NCI-H748 (cell line): Measurements from ENCODE around the gene KLHL4.
"Not testable (repeated sequence)": the region's sequence is repeated elsewhere in the genome, so short reads cannot be mapped to it uniquely, and the experiment has no call there.

ENCODE experiments used
- DNase-seq: peaks from one replicate; lab custom pipeline; 2025; ENCODE audit not compliant: unreplicated experiment; lab: John Stamatoyannopoulos, UW

KLHL4 gene, protein sequence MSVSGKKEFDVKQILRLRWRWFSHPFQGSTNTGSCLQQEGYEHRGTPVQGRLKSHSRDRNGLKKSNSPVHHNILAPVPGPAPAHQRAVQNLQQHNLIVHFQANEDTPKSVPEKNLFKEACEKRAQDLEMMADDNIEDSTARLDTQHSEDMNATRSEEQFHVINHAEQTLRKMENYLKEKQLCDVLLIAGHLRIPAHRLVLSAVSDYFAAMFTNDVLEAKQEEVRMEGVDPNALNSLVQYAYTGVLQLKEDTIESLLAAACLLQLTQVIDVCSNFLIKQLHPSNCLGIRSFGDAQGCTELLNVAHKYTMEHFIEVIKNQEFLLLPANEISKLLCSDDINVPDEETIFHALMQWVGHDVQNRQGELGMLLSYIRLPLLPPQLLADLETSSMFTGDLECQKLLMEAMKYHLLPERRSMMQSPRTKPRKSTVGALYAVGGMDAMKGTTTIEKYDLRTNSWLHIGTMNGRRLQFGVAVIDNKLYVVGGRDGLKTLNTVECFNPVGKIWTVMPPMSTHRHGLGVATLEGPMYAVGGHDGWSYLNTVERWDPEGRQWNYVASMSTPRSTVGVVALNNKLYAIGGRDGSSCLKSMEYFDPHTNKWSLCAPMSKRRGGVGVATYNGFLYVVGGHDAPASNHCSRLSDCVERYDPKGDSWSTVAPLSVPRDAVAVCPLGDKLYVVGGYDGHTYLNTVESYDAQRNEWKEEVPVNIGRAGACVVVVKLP

DNA sequence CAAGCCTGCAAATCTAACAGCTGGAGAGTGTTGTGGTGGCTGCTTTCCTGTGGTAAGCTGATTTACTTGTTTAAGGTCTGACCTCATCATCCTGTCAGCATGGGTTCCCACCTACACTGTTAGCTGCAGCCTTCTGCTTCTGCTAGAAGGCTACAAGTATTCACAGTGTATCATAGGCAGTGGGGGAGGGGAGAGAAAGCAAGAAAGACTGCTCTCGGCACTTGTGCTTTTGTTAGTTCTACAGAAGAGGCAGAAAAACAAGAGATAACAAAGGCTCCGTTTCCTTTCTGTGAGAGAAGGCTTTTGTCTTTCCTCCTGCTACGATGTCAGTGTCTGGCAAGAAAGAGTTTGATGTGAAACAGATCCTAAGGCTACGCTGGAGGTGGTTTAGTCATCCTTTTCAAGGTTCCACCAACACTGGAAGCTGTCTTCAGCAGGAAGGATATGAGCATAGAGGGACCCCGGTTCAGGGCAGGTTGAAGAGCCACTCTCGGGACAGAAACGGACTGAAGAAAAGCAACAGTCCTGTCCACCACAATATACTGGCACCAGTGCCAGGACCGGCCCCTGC, at the start of gene KLHL4:
Gene KLHL4 (plus strand): TSS at position 232 of the 571 bp plus-strand sequence. CDS start 92 bp downstream, at position 324.
- DNase-seq: peak; percentile 89

DNA sequence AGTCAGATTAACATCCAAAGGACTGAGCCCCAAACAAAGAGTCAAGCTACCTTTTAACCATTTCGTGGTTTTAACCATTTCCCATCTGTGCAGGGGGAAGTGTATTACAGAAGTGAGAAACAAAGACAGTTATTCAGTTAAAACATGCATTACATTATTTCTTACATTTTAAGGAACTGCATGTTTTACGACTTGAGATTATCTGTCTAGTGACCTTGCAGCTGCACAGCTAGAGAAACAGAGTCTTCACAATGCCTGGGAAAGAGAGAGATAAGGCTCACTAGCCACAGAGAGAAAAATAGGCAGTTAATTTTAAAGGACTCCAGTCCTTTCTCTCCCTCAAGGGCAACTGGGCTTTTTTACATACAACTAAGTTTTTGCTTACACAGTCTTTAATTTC, 48.7 kb upstream of the KLHL4 start:
- no peak for DNase-seq

DNA sequence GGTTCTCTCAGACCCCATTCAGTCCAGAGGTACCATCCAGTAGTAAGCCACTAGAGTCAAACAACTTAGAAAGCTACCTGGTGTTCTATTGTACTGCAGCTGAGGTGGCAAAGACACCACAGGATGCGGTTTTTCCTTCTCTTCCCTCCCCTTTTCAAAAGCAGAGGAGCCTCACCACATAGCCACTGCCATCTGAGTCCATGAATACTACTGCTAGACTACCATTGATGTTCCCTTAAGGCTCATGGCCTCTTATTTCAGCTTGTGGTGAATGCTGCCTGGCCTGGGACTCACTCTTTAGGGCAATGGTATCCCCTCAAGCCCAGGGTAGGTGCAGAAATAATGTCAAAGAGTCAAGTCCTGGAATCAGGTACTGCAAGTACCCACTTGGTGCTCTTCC, 41.8 kb upstream of the KLHL4 start:
- DNase-seq: no peak

DNA sequence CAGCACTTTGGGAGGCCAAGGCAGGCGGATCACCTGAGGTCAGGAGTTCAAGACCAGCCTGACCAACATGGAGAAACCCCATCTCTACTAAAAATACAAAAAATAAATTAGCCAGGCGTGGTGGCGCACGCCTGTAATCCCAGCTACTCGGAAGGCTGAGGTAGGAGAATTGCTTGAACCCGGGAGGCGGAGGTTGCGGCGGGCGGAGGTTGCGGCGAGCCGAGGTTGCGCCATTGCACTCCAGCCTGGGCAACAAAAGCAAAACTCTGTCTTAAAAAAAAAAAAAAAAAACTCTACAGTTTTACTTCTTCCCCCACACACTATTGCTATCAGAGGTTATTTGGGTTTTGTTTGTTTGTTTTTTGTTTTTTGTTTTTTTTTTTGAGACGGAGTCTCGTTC, 38.9 kb upstream of the KLHL4 start:
- not testable (repeated sequence) for DNase-seq

DNA sequence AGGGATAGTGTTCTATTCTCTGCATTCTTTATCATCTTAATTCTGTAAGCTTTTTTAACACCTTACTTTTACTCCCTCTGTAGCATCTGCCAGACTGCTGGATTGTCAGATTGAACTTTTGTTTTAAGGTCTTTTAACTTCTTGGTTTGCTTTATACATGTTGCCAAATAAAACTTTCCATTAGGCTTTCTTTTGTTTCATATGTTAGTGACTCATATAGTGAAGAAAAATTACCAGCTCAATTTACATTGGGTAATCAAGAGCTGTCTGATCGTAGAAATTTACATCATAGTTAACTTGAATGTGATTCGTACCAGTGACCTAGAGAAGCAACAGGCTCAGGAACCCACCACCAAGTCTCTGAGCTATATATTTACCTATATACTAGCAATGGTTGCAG, 28.5 kb upstream of the KLHL4 start:
- no peak for DNase-seq

DNA sequence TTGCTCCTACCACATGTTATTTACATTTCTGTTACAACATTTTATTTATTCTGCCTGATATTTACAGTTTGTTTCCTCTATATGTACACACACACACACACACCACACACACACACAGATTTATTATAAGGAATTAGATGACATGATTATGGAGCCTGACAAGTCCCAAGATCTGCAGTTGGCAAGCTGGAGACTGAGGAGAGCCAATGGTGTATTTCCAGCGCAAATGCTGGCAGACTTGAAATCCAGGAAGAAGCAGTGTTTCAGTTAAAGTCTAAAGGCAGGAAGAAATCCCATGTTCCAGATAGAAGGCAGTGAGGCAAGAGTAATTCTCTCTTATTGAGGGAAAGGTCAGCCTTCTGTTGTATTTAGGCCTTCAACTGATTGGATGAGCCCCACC, 1.8 kb upstream of the KLHL4 start:
- DNase-seq: no peak

DNA sequence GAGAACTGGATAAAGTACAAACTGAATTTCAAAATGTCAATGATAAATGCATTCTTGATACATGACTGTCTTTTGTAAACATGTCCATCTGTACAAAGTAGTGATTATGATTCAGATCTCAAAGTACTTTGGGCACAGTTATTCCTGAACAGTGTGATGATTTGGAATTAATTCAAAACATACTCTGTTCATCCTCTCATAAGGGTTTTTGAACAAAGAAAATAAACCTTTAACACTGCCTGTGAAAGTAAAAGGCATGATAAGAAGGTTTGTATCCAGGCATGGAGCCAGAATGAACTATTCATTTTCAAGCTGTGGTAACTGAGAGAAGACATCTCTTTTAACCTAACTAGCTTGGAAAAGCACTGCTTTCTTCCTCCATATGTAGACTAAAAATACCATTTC, 883 bp upstream of the KLHL4 start:
- no peak for DNase-seq

DNA sequence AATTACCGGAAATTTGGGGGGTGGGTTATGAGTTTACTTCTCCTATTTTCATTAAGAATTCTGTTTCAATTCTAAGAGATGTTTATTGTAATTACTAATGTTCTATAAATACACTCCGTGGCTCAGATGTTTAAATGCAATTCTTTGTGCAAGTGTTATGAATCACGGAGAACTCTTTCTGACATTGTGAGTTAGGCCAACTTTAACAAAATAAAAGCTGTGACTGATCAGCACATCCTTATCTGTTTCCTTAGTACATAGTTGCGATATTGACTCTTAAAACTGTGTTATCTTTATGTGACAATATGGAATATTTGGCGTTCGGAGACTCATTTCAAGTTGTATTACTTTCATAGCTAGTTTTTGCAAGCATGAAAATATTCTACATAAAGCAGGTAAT, 902 bp downstream of the KLHL4 start:
- no peak for DNase-seq

DNA sequence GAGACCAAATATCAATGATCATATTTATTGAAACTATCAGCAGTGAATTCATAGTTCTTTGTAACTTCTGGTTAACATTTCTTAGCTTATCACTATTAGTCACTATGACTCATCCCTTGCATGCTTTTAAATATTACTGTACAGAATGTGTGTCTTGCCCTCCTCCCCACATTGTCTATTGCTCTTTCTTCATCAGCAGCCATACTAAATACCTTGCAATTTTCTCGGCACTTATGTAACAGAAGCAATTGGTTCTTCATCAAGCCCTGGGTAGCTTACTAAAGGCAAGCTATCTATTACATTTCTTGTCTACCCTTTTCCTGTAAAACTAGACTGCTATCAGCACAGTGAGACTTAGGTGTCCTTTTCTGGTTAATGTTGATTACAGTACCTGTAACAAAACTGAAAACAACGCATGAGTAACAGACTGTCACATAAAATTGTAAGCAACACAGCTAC, 8.2 kb downstream of the KLHL4 start:
- DNase-seq: no peak

DNA sequence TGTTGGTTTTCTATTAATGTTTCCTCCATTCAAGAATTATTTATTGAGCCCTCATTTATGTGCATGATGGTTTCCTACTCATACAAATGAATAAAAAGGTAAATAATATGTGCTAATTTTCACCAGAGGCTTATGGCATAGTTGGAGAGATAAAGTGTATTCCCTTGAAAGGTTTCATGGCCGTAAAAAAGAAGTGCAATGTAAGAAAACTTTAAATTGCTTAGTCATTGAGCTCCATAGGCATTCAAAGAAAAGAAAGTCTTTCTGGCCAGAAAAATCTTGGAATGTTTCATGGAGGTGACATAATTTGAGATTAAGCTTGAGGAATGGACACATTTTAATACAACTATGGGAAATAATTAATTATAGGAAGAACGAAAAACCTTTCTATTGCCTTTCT, 8.7 kb downstream of the KLHL4 start:
- DNase-seq: no peak

DNA sequence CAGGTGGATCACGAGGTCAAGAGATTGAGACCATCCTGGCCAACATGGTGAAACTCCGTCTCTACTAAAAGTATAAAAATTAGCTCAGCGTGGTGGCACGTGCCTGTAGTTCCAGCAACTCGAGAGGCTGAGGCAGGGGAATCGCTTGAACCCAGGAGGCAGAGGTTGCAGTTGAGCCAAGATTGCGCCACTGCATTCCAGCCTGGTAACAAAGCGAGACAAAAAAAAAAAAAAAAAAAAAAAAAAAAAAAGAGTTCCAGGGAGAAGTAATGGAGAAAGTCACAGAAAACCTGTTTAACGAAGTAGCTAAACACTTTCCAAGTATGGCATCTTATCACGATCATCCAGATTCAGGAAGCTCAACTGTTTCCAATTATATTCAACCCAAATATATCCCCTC, 10.9 kb downstream of the KLHL4 start:
- DNase-seq: no peak

DNA sequence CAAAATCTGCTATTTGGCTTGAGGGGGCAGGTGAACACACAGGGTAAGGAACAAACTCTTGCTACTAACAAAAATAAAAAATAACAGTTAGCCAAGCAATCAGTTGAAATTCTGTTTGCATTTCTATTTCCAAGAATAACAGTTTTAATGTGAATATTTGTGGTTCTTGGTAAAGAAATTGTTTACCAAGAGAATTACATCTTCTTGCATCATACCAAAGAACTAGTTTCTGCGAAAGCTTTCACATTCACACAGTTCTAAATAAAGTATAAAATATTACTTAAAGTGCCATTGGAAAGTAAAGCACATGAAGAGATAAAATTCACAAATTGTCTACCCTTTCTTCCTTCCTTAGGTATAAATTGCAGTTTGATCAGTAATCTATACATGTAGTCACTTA, 54.4 kb downstream of the KLHL4 start:
- no peak for DNase-seq

DNA sequence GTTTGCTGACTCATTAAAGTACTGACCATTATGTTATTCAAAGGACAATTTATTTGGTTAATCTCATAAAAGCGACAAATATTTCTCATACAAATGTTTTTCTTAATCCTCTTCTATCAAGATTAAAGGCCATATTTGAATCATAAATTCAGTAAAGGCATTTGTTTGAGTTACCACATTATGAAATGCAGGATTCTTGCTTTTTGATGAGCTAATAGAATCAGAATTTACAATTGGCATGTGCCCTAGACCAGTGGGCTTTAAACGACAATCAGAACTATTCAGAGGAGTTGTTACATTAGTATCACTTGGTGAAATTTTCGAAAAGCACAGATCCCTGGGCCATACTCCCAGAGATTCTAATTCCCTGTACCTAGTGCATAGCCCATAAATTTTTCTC, 55.3 kb downstream of the KLHL4 start:
- no peak for DNase-seq

DNA sequence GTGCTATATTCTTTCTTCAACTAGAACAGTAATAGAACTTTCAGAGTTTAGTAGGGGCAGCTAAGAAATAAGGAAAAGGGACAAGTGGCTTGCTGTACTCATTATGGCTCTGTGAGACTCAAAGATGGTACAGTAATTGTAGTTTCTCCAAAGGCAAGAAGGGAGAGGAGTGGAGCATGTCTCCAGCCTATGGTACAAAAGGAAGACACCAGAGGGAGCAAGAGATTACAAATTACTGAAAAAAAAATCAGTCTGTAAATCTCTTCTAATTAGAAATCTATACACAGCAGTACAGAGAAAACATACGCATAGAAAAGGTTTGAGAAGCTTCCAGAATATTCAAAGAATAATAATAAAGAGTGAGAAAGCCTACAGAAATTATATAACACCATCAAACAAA, 61.4 kb downstream of the KLHL4 start:
- peak; percentile 16 for DNase-seq

DNA sequence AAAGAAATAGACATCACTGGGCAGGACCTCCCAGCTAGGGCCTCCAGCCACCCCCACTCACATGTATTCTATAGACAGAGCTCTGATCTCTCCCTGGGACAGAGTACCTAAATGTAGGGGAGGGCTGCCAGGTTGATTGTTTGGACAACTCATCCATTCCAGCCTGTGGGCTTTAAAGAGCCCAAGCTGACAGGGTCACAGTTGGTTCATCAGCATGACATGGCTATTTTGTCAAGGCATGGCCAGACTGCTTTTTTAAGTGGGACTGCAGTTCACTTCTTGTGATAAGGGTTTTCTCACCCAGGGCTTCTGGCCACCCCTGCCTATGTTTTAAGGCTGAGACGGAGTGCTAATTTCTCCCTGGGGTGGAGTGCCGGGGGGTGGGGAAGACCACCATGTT, 63.3 kb downstream of the KLHL4 start:
- no peak for DNase-seq

DNA sequence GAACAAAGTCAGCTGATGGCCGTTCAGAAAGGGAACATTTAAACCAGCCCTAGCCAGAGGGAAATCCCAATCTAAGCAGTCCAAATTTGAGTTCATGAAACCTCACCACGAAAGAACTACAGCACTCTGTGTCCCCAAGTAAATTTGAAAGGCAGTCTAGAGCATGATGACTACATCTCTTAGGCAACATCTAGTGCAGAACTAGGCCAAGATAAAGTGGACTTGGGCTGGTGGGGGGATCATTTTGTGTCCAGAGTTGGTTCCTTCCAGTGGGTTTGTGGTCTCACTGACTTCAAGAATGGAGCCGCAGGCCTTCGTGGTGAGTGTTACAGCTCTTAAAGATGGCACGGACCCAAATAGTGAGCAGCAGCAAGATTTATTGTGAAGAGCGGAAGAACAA, 64.9 kb downstream of the KLHL4 start:
- no peak for DNase-seq

DNA sequence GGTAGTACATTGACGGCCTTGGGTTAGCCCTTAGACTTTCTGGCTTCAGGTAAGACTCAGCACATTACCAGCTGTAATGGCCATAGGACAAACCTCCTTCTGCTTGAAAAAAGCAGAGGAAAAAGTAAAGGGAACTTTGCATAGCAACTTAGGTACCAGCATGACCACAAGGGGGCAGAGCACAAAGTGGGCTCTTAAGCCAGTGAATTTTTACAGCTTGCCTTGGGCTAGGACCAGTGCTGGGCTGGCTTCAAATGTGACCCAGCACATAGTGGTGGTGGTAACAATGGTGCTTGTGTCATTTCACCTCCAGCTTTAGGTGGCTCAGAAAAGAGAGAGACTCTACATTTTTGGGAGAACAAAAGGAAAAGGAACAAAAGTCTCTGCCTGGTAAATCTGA, 66.1 kb downstream of the KLHL4 start:
- DNase-seq: peak; percentile 32

DNA sequence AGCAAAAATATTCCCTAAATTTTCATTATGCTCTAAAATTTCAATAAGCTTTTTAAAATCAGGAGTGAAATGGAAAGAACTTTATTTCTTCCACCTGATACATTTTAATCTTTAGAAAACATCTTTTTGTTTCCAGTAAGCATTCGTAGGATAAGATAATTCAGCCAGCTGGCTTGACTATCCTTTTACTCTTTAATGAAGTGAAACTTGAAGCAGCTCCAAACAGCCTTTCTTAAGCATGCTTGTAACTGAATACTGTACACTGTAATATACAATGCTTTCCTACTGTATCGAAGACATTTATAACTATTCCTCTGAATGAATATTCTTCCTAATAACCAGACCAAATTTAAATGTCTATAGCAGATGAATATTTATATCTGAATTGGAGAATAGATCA, 98.8 kb downstream of the KLHL4 start:
- no peak for DNase-seq

DNA sequence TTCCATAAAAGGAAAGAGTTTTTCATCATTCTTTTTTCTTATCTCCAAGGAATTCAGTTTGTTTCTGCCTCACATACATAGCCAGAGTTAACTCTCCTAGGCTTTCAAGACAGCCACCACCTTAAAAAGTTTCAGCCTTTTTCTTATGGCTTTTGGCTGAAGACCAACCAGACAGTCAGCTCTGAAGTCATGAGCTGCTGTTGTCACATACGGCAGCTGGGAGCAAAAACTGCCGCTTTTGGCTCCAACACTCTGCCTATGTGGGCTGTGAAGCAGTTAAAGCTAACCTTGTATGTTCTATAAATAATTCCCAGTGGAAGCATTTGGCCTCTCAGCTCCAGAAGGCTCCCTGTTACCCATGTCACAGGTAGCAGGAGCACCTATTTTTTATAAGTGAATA, 104.1 kb downstream of the KLHL4 start:
- no peak for DNase-seq

DNA sequence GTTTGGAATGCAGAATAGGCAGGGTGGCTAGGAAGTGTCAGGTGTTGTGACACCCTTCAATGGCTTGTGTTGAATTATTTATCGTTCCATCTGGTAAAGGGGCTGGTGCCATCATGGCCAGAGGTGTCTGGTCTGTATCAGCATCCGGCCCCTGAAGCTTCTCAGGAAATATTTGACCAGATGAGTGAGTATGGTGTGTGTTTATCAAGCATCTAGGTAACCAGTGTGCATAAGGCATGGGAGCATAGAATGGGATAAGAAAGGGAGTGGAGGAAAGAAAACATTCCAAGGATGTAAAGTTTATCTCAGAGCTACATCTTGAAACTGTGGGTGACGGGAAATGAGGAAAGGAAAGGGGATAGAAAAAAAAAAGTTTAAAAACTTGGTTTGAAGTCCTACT, 109.4 kb downstream of the KLHL4 start:
- DNase-seq: no peak

DNA sequence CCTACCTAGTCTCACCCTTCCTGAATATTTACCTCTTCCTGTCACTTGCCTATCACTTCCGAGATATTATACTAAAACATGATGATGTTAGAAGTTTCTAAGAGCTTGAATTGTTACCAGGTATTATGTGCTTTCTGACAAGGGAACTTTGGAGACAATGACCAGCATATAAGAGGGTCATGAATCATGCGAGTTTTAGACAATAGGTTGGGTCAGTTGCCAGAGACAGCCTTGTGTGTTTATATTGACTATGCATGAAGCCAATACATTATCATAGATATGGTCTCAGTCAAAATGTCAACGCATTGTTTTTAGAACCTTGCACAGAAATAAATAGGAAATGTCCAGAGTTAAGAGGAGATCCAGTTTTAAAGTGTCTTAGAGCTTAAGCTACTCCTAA, 116.8 kb downstream of the KLHL4 start:
- peak; percentile 28 for DNase-seq

DNA sequence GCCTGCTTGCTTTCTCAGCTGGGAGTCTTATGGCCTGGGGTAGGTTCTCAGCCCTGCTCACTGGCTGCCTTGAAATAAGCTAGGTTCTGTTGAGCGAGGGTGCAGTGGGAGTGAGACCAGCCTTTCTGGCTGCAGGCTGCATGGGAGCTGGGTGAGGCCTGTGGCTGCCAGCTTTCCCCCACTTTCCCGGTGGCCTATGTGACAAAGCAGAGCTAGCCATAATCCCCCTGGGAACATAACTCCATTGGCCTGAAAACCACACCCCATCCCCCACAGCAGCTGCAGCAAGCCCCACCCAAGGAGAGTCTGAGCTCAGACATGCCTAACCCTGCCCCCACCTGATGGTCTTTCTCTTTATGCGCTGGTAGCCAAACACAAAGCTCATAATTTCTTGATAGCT, 118.9 kb downstream of the KLHL4 start:
- DNase-seq: peak; percentile 86
